Gastrocnemius medialis (tissue), 4 donors: Measurements from ENCODE around the gene SHB. TPM values are rescaled to one million over a fixed set of nuclear protein-coding genes. Genes with fewer than 3 reads are reported as not detected.
A peak's percentile ranks its signal among the peaks of the same experiment; 100 is the strongest.

ENCODE experiments used
- ATAC-seq, 2 donors: fragments of 150-250 bp; one replicate each; pipeline ENCODE4 v1.9.1; 2016
- DNase-seq, 2 donors: peaks; one replicate each; pipeline ENCODE4 v3.0.0-alpha.2; 2019
- H3K27ac ChIP-seq, 4 donors: fragments of 200-600 bp; sonication (generic); 1 replicate in 1 of 4; 2 replicates in 3 of 4; pipeline ENCODE4 v1.5.1; 2016 to 2018; ENCODE audit warnings: mild to moderate bottlenecking in 2 of 4, moderate library complexity in 1 of 4
- H3K27me3 ChIP-seq, 3 donors: fragments of 200-600 bp; sonication (generic) in 2 of 3; 1 replicate in 1 of 3; 2 replicates in 2 of 3; pipeline versions ENCODE4 v1.5.1 to v1.6.0; 2016 to 2019; ENCODE audit warnings: mild to moderate bottlenecking in 1 of 3, moderate library complexity in 1 of 3
- H3K36me3 ChIP-seq, 2 donors: fragments of 200-600 bp; sonication (generic) in 1 of 2; one replicate each; pipeline ENCODE4 v1.5.1; 2017 to 2018
- H3K4me1 ChIP-seq, 2 donors: fragments of 200-600 bp; sonication (generic) in 1 of 2; one replicate each; pipeline ENCODE4 v1.5.1; 2016 to 2017; ENCODE audit warnings: mild to moderate bottlenecking in 2 of 2
- H3K4me3 ChIP-seq, 4 donors: fragments of 200-600 bp; sonication (generic) in 3 of 4; 1 replicate in 1 of 4; 2 replicates in 3 of 4; pipeline ENCODE4 v1.5.1; 2016 to 2019; ENCODE audit warnings: mild to moderate bottlenecking in 2 of 4
- H3K9me3 ChIP-seq, 3 donors: fragments of 200-600 bp; sonication (generic) in 2 of 3; 1 replicate in 1 of 3; 2 replicates in 2 of 3; pipeline ENCODE4 v1.5.1; 2016 to 2019
- POLR2A ChIP-seq, 2 donors: fragments of 450-650 bp; IDR thresholded peaks; one replicate each; pipeline ENCODE4 v1.6.1; 2017; ENCODE audit warnings: antibody characterized with exemption in 2 of 2, mild to moderate bottlenecking in 2 of 2, moderate library complexity in 2 of 2
- in situ Hi-C, 4 donors: fragments of 200-750 bp; cut with MboI; loops; one replicate each; pipeline versions ENCODE4 v1.15.0 to v1.8.0; 2017; ENCODE audit warnings: low sequenced_read_pairs in 4 of 4
- intact Hi-C: fragments of 100-400 bp; cut with DNase I; formaldehyde crosslinking; loops from one replicate; pipeline ENCODE4 v1.15.1; 2023; ENCODE audit warnings: low total_unique reads
- total RNA-seq, 4 donors: library from RNA; depleted of rRNA; stranded (reverse); fragments of >200 nt; gene quantifications; one replicate each; pipeline versions ENCODE4 v1.1.0 to v1.2.3, GENCODE V29; 2016
- TF ChIP-seq, protein P1 (sequence below), 5 experiments: fragments of 450-650 bp in 3 of 5; fragments of 200-600 bp in 2 of 5; sonication (generic) in 2 of 5; IDR thresholded peaks in 4 of 5; conservative IDR thresholded peaks in 1 of 5; 1 replicate in 4 of 5; 2 replicates in 1 of 5; pipeline ENCODE4 v1.5.1; 2016 to 2019; ENCODE audit warnings: antibody characterized with exemption in 5 of 5, mild to moderate bottlenecking in 3 of 5, moderate library complexity in 3 of 5

Gene SHB
- total RNA-seq, 4 donors from 2014 or later = 1.2 to 6.1 (median 4.6) TPM

- ATAC-seq = peak in 1 of 2 donors; percentile 38
- in situ Hi-C loops = no loop called here
These were observed 60.6 kb downstream of the SHB start for GRCh38 chr9:38008168-38009034.

DNA sequence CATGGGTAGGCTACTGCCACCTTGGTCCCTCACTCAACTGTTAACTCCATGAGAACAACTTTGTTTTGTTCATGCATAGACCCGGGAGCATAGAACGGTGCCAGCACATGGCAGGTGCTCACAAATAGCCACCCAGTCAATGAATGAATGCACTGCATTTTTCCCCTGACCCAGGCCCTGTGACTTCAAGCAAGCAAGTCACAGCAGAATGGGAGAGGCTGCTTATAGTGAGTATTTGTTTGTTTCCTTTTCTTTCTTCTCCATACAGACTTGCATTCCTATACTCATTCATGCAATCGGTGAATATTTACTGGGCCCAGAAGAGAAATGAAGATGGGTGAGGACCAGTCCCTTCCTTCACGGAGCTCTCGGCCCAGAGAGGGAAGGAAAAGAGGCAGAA lies 62.0 kb downstream of the SHB start:
- in situ Hi-C loops (no loop called here), intact Hi-C loops (no loop called here)
- no peak for DNase-seq
- Histone ChIP-seq H3K4me1 (no peaks in the 10 kb centered on the region), H3K4me3 (no peak overlapping the region), H3K9me3 (no peaks in the 10 kb centered on the region), H3K36me3 (no peaks in the 10 kb centered on the region), H3K27ac (no peak overlapping the region), H3K27me3 (no peaks in the 10 kb centered on the region)
- no peak for ATAC-seq
- TF ChIP-seq, protein P1, sequence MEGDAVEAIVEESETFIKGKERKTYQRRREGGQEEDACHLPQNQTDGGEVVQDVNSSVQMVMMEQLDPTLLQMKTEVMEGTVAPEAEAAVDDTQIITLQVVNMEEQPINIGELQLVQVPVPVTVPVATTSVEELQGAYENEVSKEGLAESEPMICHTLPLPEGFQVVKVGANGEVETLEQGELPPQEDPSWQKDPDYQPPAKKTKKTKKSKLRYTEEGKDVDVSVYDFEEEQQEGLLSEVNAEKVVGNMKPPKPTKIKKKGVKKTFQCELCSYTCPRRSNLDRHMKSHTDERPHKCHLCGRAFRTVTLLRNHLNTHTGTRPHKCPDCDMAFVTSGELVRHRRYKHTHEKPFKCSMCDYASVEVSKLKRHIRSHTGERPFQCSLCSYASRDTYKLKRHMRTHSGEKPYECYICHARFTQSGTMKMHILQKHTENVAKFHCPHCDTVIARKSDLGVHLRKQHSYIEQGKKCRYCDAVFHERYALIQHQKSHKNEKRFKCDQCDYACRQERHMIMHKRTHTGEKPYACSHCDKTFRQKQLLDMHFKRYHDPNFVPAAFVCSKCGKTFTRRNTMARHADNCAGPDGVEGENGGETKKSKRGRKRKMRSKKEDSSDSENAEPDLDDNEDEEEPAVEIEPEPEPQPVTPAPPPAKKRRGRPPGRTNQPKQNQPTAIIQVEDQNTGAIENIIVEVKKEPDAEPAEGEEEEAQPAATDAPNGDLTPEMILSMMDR (IDR thresholded peaks at IDR 0.05 in 4 of 5, conservative IDR thresholded peaks at IDR 0.05 in 1 of 5) = no peak
- TF ChIP-seq POLR2A (IDR thresholded peaks at IDR 0.05) = no peak

More at GRCh38 chr9:38008168-38009034, 60.6 kb downstream of the SHB start:
- peak overlapping the region in 3 of 4 donors; percentile 3 to 14 (median 10) for H3K27ac ChIP-seq
- H3K27me3 ChIP-seq = no peaks in the 10 kb centered on the region
- no peak overlapping the region for H3K4me3 ChIP-seq
- DNase-seq = no peak
- H3K4me1 ChIP-seq = no peaks in the 10 kb centered on the region
- TF ChIP-seq, protein P1 (IDR thresholded peaks at IDR 0.05 in 4 of 5, conservative IDR thresholded peaks at IDR 0.05 in 1 of 5) = no peak
- TF ChIP-seq POLR2A (IDR thresholded peaks at IDR 0.05) = no peak
- intact Hi-C loops = no loop called here
- no peaks in the 10 kb centered on the region for H3K36me3 ChIP-seq
- no peaks in the 10 kb centered on the region for H3K9me3 ChIP-seq

DNA sequence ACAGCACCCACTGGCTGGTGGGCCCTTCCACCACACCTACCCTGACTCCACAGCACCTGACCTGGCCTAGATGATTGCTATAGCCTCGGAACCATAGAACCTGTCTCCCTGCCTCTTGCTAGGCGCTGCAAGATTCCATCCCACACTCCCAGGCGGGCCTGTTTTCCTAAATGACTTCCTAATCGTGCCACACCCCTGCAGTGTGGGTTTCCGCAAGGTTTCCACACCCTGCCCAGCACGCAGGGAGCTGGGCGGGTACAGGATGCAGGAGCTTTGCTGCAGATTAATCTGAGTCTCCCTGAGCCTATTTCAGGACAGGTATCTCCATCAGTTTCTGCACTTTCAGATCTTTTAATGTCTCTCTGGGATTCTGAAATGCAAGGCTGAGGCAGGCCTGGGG lies 62.9 kb downstream of the SHB start:
- no peaks in the 10 kb centered on the region for H3K27me3 ChIP-seq
- H3K36me3 ChIP-seq = no peaks in the 10 kb centered on the region
- H3K9me3 ChIP-seq = no peaks in the 10 kb centered on the region
- ATAC-seq (no peak), DNase-seq (no peak)
- no peaks in the 10 kb centered on the region for H3K4me1 ChIP-seq
- intact Hi-C loops = no loop called here
- in situ Hi-C loops = no loop called here
- H3K4me3 ChIP-seq = no peak overlapping the region
- H3K27ac ChIP-seq = no peak overlapping the region
- no peak for TF ChIP-seq POLR2A (IDR thresholded peaks at IDR 0.05)
- TF ChIP-seq, protein P1 (IDR thresholded peaks at IDR 0.05 in 4 of 5, conservative IDR thresholded peaks at IDR 0.05 in 1 of 5) = no peak

- no peaks in the 10 kb centered on the region for H3K27me3 ChIP-seq
- no peak overlapping the region for H3K4me3 ChIP-seq
- H3K9me3 ChIP-seq = no peaks in the 10 kb centered on the region
- H3K4me1 ChIP-seq = no peaks in the 10 kb centered on the region
- DNase-seq = no peak
- TF ChIP-seq, protein P1 (IDR thresholded peaks at IDR 0.05 in 4 of 5, conservative IDR thresholded peaks at IDR 0.05 in 1 of 5) = no peak
- no peak for TF ChIP-seq POLR2A (IDR thresholded peaks at IDR 0.05)
- no peaks in the 10 kb centered on the region for H3K36me3 ChIP-seq
- intact Hi-C loops (no loop called here), in situ Hi-C loops (no loop called here)
- no peak overlapping the region for H3K27ac ChIP-seq
- no peak for ATAC-seq
These were observed 64.0 kb downstream of the SHB start for GRCh38 chr9:38004809-38005560.
